SK-N-SH treated with all-trans-retinoic acid at 6 μM for 48 hours (cell line): ENCODE measurements around the gene TEAD1.

Experiments
- ATAC-seq: fragments of 200-7000 bp; cut with Tn5 transposase; 3 replicates; pipeline ENCODE4 v1.9.1; 2020; ENCODE audit warnings: mild to moderate bottlenecking, moderate library complexity
- ARNTL ChIP-seq: fragments of 450-650 bp; formaldehyde crosslinking; IDR thresholded peaks from 2 replicates; pipeline ENCODE4 v1.5.0; 2020; ENCODE audit warnings: low read depth, mild to moderate bottlenecking, moderate library complexity, borderline replicate concordance
- BACH2 ChIP-seq: fragments of 250-450 bp; sonication (Bioruptor Pico); IDR thresholded peaks from 2 replicates; pipeline ENCODE4 v1.9.0; 2021; ENCODE audit warnings: mild to moderate bottlenecking, borderline replicate concordance
- CREB5 ChIP-seq: fragments of 250-450 bp; sonication (Bioruptor Pico); IDR thresholded peaks from 2 replicates; pipeline ENCODE4 v1.5.1; 2020; ENCODE audit warnings: low read depth, mild to moderate bottlenecking, moderate library complexity
- CSDC2 ChIP-seq: fragments of 250-450 bp; sonication (Bioruptor Pico); IDR thresholded peaks from 2 replicates; pipeline ENCODE4 v1.5.0; 2020; ENCODE audit warnings: mild to moderate bottlenecking, moderate library complexity
- CSRNP3 ChIP-seq: fragments of 250-450 bp; sonication (Bioruptor Pico); IDR thresholded peaks from 2 replicates; pipeline ENCODE4 v1.5.1; 2021; ENCODE audit warnings: mild to moderate bottlenecking, moderate library complexity
- ESRRG ChIP-seq: fragments of 250-450 bp; sonication (Bioruptor Pico); IDR thresholded peaks from 2 replicates; pipeline ENCODE4 v1.6.1; 2021; ENCODE audit warnings: mild to moderate bottlenecking
- GLIS3 ChIP-seq: fragments of 250-450 bp; sonication (Bioruptor Pico); IDR thresholded peaks from 2 replicates; pipeline ENCODE4 v1.5.0; 2020; ENCODE audit warnings: mild to moderate bottlenecking, moderate library complexity
- ISL1 ChIP-seq: fragments of 250-450 bp; sonication (Bioruptor Pico); IDR thresholded peaks from 2 replicates; pipeline ENCODE4 v2.1.2; 2022; ENCODE audit warnings: mild to moderate bottlenecking, moderate library complexity
- OSR1 ChIP-seq: fragments of 250-450 bp; sonication (Bioruptor Pico); IDR thresholded peaks from 2 replicates; pipeline ENCODE4 v1.8.0; 2022; ENCODE audit warnings: moderate library complexity, mild to moderate bottlenecking, inconsistent platforms
- PATZ1 ChIP-seq: fragments of 250-450 bp; sonication (Bioruptor Pico); IDR thresholded peaks from 2 replicates; pipeline ENCODE4 v1.8.0; 2020; ENCODE audit warnings: mild to moderate bottlenecking, moderate library complexity, borderline replicate concordance
- PPARA ChIP-seq: fragments of 250-450 bp; sonication (Bioruptor Pico); IDR thresholded peaks from 2 replicates; pipeline ENCODE4 v1.5.0; 2020; ENCODE audit warnings: mild to moderate bottlenecking, borderline replicate concordance
- RARB ChIP-seq: fragments of 250-450 bp; sonication (Bioruptor Pico); IDR thresholded peaks from 2 replicates; pipeline ENCODE4 v1.8.0; 2021; ENCODE audit warnings: mild to moderate bottlenecking, moderate library complexity
- SNAI2 ChIP-seq: fragments of 250-450 bp; sonication (Bioruptor Pico); IDR thresholded peaks from 2 replicates; pipeline ENCODE4 v1.5.0; 2020; ENCODE audit warnings: mild to moderate bottlenecking, moderate library complexity
- TCF4 ChIP-seq: fragments of 250-450 bp; sonication (Bioruptor Pico); IDR thresholded peaks from 2 replicates; pipeline ENCODE4 v1.8.0; 2021; ENCODE audit warnings: mild to moderate bottlenecking, moderate library complexity, borderline replicate concordance
- TOX ChIP-seq: fragments of 250-450 bp; sonication (Bioruptor Pico); IDR thresholded peaks from 2 replicates; pipeline ENCODE4 v1.8.0; 2021; ENCODE audit warnings: mild to moderate bottlenecking, moderate library complexity, borderline replicate concordance
- TSHZ2 ChIP-seq: fragments of 250-450 bp; sonication (Bioruptor Pico); IDR thresholded peaks from 2 replicates; pipeline ENCODE4 v1.5.0; 2020; ENCODE audit warnings: mild to moderate bottlenecking, moderate library complexity
- ZFP3 ChIP-seq: fragments of 250-450 bp; sonication (Bioruptor Pico); IDR thresholded peaks from 2 replicates; pipeline ENCODE4 v1.5.0; 2020; ENCODE audit warnings: mild to moderate bottlenecking, moderate library complexity
- ZFP30 ChIP-seq: fragments of 450-650 bp; formaldehyde crosslinking; IDR thresholded peaks from 2 replicates; pipeline ENCODE4 v1.5.0; 2022; ENCODE audit warnings: mild to moderate bottlenecking, moderate library complexity
- ZNF565 ChIP-seq: fragments of 450-650 bp; formaldehyde crosslinking; conservative IDR thresholded peaks from 2 replicates; pipeline ENCODE4 v1.5.0; 2020; ENCODE audit warnings: low read depth, mild to moderate bottlenecking, moderate library complexity
- ZNF8 ChIP-seq: fragments of 450-650 bp; formaldehyde crosslinking; IDR thresholded peaks from 2 replicates; pipeline ENCODE4 v1.5.0; 2020; ENCODE audit warnings: mild to moderate bottlenecking, moderate library complexity

Gene TEAD1

GRCh38 chr11:12701811-12702592, 27.8 kb downstream of the TEAD1 start:
- peak; percentile 43 for ATAC-seq
- no peak for TF ChIP-seq OSR1
- TF ChIP-seq RARB (CRISPR knock-in tag), result no peak
- TF ChIP-seq ZFP30 (CRISPR knock-in tag), result no peak
- TF ChIP-seq GLIS3 (CRISPR knock-in tag), result no peak
- TF ChIP-seq TSHZ2 (CRISPR knock-in tag), result no peak
- no peak for TF ChIP-seq ZNF8 (CRISPR knock-in tag)
- TF ChIP-seq CSDC2 (CRISPR knock-in tag), result no peak
- TF ChIP-seq ZNF565 (CRISPR knock-in tag), result no peak
- TF ChIP-seq PPARA (CRISPR knock-in tag), result no peak
- TF ChIP-seq, all 23 proteins: peak for 0

GRCh38 chr11:12702999-12703453, 28.8 kb downstream of the TEAD1 start:
- TF ChIP-seq BACH2, result no peak
- no peak for TF ChIP-seq TCF4 (CRISPR knock-in tag)
- TF ChIP-seq RARB (CRISPR knock-in tag), result no peak
- TF ChIP-seq ARNTL (CRISPR knock-in tag), result no peak
- peak; percentile 49 for ATAC-seq

GRCh38 chr11:12704049-12704448, 29.8 kb downstream of the TEAD1 start:
- peak; percentile 52 for ATAC-seq
- no peak for TF ChIP-seq SNAI2
- no peak for TF ChIP-seq ESRRG (CRISPR knock-in tag)
- TF ChIP-seq TSHZ2 (CRISPR knock-in tag), result no peak
- no peak for TF ChIP-seq CSRNP3 (CRISPR knock-in tag)
- TF ChIP-seq ZFP30 (CRISPR knock-in tag), result no peak
- no peak for TF ChIP-seq PATZ1 (CRISPR knock-in tag)
- TF ChIP-seq, all 23 proteins: peak for 0

- no peak for ATAC-seq
- TF ChIP-seq ZFP3 (no peak), BACH2 (no peak), ZFP30 (CRISPR knock-in tag) (no peak), SNAI2 (no peak), TOX (CRISPR knock-in tag) (no peak), OSR1 (no peak), TSHZ2 (CRISPR knock-in tag) (no peak), GLIS3 (CRISPR knock-in tag) (no peak), ESRRG (CRISPR knock-in tag) (no peak), PPARA (CRISPR knock-in tag) (no peak), CREB5 (no peak), RARB (CRISPR knock-in tag) (no peak), ZNF8 (CRISPR knock-in tag) (no peak), ZNF565 (CRISPR knock-in tag) (no peak), ISL1 (no peak), CSDC2 (CRISPR knock-in tag) (no peak)
These were observed 31.7 kb downstream of the TEAD1 start for GRCh38 chr11:12705874-12706273.
